RKO (cell line): ENCODE results near the gene PIWIL4.

Experiments
- DNase-seq: peaks from one replicate; pipeline ENCODE4 v3.0.0-alpha.2; 2016; ENCODE audit warnings: low spot score

The PIWIL4 gene

DNA sequence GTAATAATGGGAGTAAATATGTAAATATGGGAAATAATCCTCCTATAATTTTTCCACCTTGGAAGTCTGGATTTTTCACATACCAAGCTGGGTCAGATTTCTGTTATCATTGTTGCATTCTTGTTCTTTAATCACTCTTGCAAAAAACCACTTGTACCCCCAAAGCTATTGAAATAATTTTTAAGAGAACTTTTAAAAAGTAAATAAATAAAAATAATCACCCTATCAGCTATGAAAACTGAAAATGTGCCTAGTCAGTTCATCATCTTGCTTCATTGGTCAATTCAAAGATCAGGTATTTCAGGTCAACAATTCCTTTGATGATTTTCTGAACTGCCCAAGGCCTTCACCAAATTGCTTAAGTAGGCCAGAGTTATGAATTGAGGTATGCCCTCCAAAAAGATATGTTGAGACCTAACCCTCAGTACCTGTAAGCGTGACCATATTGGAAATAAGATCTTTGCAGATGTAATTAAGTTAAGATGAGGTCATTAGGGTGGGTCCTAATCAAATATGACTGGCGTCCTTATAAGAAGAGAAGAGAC, 95.8 kb downstream of the PIWIL4 start:
- DNase-seq = no peak

DNA sequence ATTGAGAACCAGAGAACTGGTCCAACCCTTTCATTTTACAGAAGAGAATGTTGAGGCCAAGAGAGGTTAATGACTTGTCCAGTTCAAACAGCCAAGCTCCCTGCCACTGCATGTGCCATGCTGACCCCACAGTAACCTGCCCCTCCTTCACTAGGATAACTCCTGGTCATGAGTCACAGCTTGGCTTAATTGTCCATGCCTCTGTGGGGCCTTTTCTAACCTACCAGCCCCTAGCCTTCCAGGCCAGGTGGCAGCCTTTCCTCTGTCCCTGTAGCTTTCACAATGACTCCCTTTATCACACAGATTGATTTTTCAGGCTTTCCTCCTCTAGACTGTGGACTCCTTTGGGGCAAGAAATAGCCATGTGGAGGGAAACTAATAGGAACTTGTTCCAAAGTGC, 97.2 kb downstream of the PIWIL4 start:
- no peak for DNase-seq

DNA sequence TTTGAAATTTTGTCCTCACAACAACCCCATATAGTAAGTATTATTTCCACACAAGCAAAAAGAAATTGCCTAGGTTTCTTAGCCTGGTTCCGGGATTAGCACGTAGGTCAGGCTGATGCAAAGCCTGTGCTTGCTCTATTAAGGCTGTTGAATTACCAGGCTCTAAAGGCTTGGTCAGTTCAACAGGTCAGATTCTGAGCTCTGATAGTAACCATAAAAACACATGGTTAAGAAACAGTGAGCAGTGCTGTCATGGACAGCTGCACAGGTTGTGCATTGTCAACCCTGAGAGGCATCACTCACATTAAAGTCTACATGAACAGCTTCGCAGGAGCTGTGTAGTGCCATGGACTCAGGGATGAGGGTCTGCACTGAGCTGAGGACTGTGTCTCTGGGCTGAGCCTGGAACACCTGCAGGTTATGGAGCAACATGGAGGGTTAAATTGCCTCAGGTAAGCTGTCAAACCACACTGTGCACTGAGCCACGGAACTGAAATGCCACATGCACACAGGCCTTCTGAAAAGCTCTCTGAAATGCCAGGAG, 98.0 kb downstream of the PIWIL4 start:
- DNase-seq = no peak

DNA sequence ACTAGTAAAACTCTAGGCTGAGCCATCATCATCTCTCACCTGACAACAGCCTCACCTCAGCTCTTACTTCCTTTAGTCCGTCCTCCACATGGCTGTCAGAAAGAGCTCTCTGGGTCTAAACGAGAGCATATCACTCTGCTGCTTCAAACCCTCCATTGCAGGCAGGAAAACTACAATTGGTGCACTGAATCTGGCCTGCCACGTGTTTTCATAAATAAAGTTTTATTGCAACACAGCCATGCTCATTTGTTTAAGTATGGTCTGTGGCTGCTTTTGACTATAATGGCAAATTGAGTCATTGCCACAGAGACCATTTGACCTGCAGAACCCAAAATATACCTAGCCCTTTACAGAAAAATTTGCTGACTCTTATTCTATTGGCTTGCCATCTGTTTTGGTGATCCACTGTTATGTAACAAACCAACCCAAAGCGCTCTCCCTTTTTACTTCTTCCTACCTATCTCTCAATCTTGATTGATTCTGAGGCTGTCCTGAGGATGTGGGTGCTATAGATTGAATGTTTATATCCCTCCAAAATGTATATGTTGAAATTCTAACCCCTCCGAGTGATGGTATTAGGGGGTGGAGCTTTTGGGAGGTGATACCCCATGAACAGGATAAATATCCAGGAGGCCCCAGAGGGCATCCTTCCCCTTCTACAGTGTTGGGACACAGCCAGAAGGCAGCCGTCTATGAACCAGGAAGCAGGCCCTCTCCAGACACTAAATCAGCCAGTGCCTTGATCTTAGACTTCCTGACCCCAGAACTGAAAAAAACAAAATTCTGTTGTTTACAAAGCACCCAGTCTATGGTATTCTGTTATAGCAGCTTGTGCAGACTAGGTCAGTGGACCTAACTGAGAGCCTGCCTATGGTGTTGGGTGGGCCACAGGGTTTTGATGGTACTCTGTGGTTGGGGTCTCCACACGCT, 99.9 kb downstream of the PIWIL4 start:
- DNase-seq = no peak

DNA sequence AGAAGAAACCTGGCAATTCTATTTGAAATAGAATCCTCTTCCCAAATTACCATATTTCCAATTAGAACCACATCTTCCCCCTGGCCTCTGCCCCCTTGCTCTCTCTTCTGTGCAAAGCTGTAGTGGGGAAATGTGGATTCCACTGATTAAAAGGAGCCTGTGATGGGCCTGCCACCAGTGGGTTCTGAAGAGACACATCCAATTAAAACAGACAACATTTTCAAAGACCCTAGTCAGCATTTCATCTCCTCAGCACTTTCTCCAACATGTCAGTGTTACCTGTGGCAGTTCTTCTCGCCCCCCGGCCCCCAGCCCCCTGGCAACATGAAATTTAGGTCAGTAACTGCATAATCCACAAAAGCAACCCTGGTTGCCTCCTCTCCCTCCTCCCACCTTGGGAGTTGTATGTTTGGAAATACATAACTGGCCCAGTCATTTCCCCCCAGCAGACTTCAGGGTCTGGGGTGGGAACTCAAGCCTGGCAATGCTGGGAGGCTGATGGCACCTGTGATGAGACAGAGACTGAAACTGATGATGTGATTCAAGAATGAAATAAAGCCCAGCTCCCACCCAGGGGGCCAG, 101.1 kb downstream of the PIWIL4 start:
- no peak for DNase-seq

DNA sequence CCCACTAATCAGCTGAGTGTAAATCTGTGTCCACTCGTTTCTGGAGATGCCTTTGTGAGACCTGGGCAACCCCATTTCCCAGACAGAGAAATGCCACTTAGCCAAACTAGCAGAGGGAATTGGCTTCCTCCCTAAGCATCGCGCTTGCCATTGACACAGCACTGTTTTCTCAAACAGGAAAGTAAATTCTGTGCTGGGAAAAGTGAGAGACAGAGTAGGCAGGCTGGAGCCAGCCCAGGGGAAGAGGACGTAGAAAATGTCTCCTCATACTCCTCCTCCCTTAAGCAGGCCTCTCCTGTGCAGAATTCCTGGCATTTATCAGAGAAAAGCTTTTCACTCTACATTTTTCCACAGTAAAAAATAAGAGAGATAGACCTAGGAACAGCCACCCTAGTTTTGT, 101.9 kb downstream of the PIWIL4 start:
- no peak for DNase-seq
